ENCODE results near the gene CCDC180.

Gene CCDC180

DNA sequence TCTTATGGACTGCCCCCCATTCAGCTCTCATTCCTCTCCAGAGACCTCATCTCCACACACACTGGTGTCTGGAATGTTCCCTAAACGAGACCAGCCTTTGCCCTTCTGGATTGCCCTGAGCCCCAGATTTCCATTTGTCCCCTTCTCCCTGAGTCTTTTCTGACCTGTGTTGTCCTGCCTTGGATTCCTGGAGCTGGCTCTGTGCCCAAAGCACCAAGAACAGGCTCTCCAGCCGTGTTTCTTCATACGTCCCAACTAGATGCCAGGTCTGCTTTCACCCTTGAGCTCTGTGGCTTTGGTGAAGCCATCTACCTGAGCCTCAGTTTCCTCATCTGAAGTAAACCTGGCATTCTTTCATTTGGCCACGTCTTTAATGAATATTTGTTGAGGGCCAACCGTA, 6.3 kb downstream of the CCDC180 start:
- no peak for TF ChIP-seq TAF1 (IDR thresholded peaks at IDR 0.05; ENCODE audit: borderline replicate concordance, insufficient read depth, low read length)
- TF ChIP-seq, protein P1, sequence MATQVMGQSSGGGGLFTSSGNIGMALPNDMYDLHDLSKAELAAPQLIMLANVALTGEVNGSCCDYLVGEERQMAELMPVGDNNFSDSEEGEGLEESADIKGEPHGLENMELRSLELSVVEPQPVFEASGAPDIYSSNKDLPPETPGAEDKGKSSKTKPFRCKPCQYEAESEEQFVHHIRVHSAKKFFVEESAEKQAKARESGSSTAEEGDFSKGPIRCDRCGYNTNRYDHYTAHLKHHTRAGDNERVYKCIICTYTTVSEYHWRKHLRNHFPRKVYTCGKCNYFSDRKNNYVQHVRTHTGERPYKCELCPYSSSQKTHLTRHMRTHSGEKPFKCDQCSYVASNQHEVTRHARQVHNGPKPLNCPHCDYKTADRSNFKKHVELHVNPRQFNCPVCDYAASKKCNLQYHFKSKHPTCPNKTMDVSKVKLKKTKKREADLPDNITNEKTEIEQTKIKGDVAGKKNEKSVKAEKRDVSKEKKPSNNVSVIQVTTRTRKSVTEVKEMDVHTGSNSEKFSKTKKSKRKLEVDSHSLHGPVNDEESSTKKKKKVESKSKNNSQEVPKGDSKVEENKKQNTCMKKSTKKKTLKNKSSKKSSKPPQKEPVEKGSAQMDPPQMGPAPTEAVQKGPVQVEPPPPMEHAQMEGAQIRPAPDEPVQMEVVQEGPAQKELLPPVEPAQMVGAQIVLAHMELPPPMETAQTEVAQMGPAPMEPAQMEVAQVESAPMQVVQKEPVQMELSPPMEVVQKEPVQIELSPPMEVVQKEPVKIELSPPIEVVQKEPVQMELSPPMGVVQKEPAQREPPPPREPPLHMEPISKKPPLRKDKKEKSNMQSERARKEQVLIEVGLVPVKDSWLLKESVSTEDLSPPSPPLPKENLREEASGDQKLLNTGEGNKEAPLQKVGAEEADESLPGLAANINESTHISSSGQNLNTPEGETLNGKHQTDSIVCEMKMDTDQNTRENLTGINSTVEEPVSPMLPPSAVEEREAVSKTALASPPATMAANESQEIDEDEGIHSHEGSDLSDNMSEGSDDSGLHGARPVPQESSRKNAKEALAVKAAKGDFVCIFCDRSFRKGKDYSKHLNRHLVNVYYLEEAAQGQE (IDR thresholded peaks at IDR 0.05; ENCODE audit: insufficient read depth in 1 of 2, low read depth in 2 of 2, low read length in 2 of 2): no peak
- TF ChIP-seq POLR2AphosphoS5 (IDR thresholded peaks at IDR 0.05; ENCODE audit: low read depth, low read length): no peak
- TF ChIP-seq SIN3A (IDR thresholded peaks at IDR 0.05; ENCODE audit: borderline replicate concordance, insufficient read depth, low read length): no peak
- no peak for TF ChIP-seq FOXP2 (optimal IDR thresholded peaks at IDR 0.05; ENCODE audit: borderline replicate concordance, extremely low read depth, extremely low read length, insufficient read depth)

DNA sequence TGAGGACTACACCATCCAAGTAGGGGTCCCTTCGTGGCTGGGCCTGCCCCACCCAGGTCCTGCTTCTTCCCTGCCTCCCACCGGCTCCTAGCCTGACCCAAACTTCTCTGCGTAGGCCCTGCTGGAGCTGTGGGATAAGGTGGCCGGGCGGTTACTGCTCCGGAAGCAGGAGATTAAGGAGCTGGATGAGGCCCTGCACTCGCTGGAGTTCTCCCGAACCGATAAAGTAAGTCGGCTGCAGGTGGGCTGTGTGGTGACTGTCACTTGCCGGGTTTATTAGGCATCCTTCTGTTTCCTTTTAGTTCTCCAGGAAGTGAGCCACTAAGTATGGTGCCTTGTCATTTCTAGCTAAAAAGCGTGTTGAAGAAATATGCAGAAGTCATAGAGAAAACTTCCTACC, 7.0 kb downstream of the CCDC180 start:
- TF ChIP-seq FOXP2 (optimal IDR thresholded peaks at IDR 0.05; ENCODE audit: borderline replicate concordance, extremely low read depth, extremely low read length, insufficient read depth) (no peak), SIN3A (IDR thresholded peaks at IDR 0.05; ENCODE audit: borderline replicate concordance, insufficient read depth, low read length) (no peak), POLR2AphosphoS5 (IDR thresholded peaks at IDR 0.05; ENCODE audit: low read depth, low read length) (no peak), TAF1 (IDR thresholded peaks at IDR 0.05; ENCODE audit: borderline replicate concordance, insufficient read depth, low read length) (no peak)
- TF ChIP-seq, protein P1 (IDR thresholded peaks at IDR 0.05; ENCODE audit: insufficient read depth in 1 of 2, low read depth in 2 of 2, low read length in 2 of 2): no peak

DNA sequence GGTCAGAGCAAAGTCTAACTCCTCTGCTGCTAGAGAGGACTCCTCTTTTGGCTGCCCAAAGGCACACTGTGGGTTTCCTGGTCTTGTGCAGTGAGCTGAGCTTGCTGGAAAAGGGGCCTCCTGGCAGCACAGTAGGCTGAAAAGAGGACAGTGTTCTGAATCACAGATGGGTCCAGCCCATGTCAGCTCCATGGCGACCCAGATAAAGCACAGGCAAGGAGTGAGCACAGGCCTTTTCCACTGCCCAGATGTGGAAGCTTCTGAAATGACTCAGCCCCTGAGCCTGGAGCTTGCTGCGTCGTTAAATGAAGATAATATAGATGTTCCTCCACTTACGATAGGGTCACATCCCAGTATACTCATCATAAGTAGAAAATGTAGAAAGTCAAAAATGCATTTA, 8.1 kb downstream of the CCDC180 start:
- TF ChIP-seq SIN3A (IDR thresholded peaks at IDR 0.05; ENCODE audit: borderline replicate concordance, insufficient read depth, low read length): no peak
- no peak for TF ChIP-seq TAF1 (IDR thresholded peaks at IDR 0.05; ENCODE audit: borderline replicate concordance, insufficient read depth, low read length)
- TF ChIP-seq POLR2AphosphoS5 (IDR thresholded peaks at IDR 0.05; ENCODE audit: low read depth, low read length): no peak
- TF ChIP-seq FOXP2 (optimal IDR thresholded peaks at IDR 0.05; ENCODE audit: borderline replicate concordance, extremely low read depth, extremely low read length, insufficient read depth): no peak
- TF ChIP-seq, protein P1 (IDR thresholded peaks at IDR 0.05; ENCODE audit: insufficient read depth in 1 of 2, low read depth in 2 of 2, low read length in 2 of 2): no peak

DNA sequence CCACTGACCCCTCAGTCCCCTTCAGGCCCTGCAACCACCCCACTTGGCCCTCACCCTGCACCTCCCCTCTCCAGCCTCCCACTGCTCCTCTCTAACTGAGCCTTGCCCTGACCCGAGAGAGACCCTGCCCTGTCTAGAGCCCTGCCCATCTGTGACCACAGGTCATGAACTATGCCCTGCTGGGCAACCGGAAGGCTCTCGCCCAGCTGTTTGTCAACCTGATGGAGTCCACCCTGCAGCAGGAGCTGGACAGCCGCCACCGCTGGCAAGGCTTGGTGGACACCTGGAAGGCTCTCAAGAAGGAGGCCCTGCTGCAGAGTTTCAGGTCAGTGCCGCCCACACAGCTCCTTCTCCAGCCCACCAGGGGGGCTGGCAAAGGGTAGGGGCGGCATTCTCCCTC, 9.4 kb downstream of the CCDC180 start:
- no peak for TF ChIP-seq SIN3A (IDR thresholded peaks at IDR 0.05; ENCODE audit: borderline replicate concordance, insufficient read depth, low read length)
- TF ChIP-seq, protein P1 (IDR thresholded peaks at IDR 0.05; ENCODE audit: insufficient read depth in 1 of 2, low read depth in 2 of 2, low read length in 2 of 2): no peak
- TF ChIP-seq FOXP2 (optimal IDR thresholded peaks at IDR 0.05; ENCODE audit: borderline replicate concordance, extremely low read depth, extremely low read length, insufficient read depth): no peak
- no peak for TF ChIP-seq TAF1 (IDR thresholded peaks at IDR 0.05; ENCODE audit: borderline replicate concordance, insufficient read depth, low read length)

DNA sequence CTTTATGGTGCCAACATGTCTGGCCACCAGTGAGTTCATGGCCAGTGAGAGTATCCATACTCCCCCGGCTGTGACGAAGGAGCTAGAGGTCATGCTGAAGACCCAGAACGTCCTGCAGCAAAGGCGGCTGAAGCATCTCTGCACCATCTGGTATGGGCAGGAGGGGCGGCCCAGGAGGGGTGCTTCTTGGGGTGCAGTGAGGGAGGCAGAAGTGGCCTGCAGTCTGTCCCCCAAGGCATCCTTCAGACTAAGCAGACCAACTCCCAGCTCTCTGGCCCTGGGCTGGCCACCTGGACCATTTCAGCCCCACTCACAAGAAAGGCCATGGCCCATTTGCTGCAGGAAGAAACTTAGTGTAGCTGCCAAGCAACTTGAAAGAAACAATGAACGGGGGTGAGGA, 11.0 kb downstream of the CCDC180 start:
- TF ChIP-seq SIN3A (IDR thresholded peaks at IDR 0.05; ENCODE audit: borderline replicate concordance, insufficient read depth, low read length) (no peak), POLR2AphosphoS5 (IDR thresholded peaks at IDR 0.05; ENCODE audit: low read depth, low read length) (no peak), FOXP2 (optimal IDR thresholded peaks at IDR 0.05; ENCODE audit: borderline replicate concordance, extremely low read depth, extremely low read length, insufficient read depth) (no peak), TAF1 (IDR thresholded peaks at IDR 0.05; ENCODE audit: borderline replicate concordance, insufficient read depth, low read length) (no peak)
- TF ChIP-seq, protein P1 (IDR thresholded peaks at IDR 0.05; ENCODE audit: insufficient read depth in 1 of 2, low read depth in 2 of 2, low read length in 2 of 2): no peak

Measured in PFSK-1 (cell line).